GM18511 (cell line): ENCODE data around the gene IGFBPL1.
"Not testable (repeated sequence)": the region's sequence is repeated elsewhere in the genome, so short reads cannot be mapped to it uniquely, and the experiment has no call there.

Experiments
- ATAC-seq: cut with Tn5 transposase; IDR thresholded peaks from one replicate; pipeline ENCODE4 v1.9.1; 2021; ENCODE audit warnings: mild to moderate bottlenecking, moderate library complexity; ENCODE audit not compliant: unreplicated experiment

Gene IGFBPL1

DNA sequence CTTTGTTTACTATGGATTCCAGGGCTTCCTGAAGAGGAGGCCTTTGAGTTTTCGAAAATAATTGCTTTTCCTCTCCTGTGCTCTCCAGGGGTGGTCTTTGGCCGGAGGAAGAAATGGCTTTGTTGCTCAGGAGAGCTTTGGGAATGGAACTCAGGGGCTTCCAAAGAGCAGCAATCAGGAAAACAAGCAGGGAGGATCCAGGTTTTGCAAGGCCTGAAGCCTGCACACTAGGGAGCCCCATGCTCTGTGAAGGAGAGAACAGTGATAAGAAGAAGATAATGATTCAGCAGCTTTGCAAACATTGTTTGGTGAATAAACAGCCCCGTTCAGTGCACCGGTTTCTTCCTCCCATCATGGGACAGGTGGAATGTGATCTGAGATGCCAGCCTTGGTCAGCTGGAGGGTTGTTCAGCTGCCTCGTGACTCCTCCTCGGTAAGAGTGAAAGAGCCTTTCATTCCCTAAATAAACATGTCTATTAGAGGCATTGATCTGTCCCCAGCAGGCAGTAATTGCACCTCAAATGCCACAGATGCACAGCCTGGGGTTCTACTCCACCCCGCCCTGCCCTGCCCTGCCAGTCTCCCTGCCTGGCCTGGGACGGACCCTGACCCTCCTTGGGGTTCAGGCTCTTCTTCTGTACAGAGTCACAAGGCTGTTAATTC lies 43.3 kb downstream of the IGFBPL1 start:
- no peak for ATAC-seq

GRCh38 chr9:38380230-38380871 lies 43.9 kb downstream of the IGFBPL1 start:
- no peak for ATAC-seq

- not testable (repeated sequence) for ATAC-seq
Observed at GRCh38 chr9:38377336-38378083, 46.7 kb downstream of the IGFBPL1 start.

GRCh38 chr9:38376021-38376670 lies 48.1 kb downstream of the IGFBPL1 start:
- no peak for ATAC-seq

DNA sequence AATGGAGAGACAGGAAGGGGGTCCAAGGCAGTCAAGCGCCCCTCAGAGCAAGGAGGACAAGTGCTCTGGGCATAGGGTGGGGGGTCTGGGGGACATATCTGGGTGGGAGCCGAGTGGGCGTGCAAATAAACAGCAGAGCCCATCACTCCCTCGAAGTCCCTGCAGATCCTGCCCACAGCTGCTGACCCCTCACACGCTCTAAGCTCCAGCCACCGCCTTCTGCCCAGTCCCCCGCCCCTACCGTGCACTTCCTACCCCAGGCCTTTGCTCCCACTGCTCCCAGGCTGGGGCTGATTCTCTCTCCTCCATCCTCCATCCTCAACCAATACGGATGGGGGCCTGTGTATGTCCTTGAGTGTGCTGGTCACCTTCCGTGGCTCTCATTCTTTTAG lies 48.7 kb downstream of the IGFBPL1 start:
- no peak for ATAC-seq

GRCh38 chr9:38374847-38375571 lies 49.2 kb downstream of the IGFBPL1 start:
- no peak for ATAC-seq

- no peak for ATAC-seq
Observed at GRCh38 chr9:38373679-38374078, 50.6 kb downstream of the IGFBPL1 start.

GRCh38 chr9:38372762-38373619 lies 51.3 kb downstream of the IGFBPL1 start:
- no peak for ATAC-seq

- ATAC-seq = peak; percentile 90
Observed at GRCh38 chr9:38371495-38371894, 52.8 kb downstream of the IGFBPL1 start.

GRCh38 chr9:38370176-38370575 lies 54.1 kb downstream of the IGFBPL1 start:
- ATAC-seq = no peak

DNA sequence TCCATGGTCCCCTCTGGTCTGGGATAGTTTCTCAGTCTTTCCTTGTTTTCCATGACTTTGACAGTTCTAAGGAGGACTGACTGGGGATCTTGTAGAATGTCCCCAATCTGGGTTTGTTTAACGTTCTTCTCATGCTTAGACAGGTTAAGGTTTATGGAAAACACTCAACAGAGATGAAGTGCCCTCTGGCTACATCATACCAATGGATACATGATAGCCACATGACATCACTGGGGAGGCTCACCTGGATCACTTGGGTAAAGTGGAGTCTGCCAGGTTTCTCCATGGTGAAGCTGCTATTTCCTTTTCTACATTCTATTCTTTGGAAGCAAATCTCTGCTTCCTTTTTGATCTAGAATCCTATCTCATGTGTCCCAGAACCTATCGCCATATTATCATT lies 55.5 kb downstream of the IGFBPL1 start:
- ATAC-seq = no peak

DNA sequence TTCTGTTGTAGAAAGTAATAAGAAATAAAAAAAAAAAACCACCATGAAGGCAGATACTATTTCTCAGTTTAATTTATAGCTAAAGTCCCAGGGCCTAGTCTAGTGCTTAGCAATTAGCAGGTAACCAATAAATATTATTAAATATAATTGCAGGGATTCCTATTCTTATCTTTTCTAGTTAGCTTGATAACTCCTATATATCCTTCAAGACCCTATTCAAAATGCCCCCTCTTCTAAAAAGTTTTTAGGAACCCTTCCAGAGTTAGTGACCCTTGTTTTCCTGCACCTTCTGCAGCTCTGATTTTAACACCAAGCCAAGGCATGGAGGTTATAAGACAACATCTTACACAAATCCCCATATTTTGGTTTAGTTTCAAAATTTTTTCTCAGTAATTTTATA lies 56.4 kb downstream of the IGFBPL1 start:
- no peak for ATAC-seq

DNA sequence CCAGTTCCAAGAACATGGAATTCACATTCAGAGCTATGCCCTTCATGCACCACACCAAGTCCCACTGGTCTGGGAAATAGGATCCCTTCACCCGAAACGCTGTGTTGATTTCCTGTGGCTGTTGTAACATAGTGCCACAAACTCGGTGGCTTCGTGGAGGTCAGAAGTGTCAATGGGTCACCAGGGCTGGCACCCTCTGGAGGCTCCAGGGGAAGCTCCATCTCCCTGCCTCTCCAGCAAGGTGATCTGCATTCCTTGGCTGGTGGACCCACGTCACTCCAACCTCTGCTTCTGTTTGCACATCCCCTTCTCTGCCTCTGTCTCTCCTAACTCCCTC lies 60.7 kb downstream of the IGFBPL1 start:
- ATAC-seq = no peak

- ATAC-seq = peak; percentile 67
Observed at GRCh38 chr9:38362852-38363588, 61.2 kb downstream of the IGFBPL1 start.

DNA sequence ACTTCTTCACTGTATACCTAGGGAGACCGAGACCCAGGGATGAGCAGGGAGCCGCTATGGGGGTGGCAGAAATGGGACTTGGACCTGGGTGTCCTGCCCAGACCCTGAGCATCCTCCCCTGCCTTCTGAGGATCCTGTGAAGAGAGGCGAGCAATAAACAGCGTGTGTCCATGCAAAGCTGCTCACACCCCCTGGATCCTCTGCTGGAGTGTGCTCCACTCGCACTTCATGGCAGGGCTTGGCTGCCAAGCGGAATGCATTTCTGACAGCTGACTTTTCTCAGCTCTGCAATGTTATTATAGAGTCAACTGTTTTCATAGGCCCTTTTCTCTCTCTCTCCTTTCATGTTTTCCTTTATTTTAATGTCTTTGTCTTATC lies 62.8 kb downstream of the IGFBPL1 start:
- no peak for ATAC-seq

- no peak for ATAC-seq
Observed at GRCh38 chr9:38360839-38361472, 63.3 kb downstream of the IGFBPL1 start.

DNA sequence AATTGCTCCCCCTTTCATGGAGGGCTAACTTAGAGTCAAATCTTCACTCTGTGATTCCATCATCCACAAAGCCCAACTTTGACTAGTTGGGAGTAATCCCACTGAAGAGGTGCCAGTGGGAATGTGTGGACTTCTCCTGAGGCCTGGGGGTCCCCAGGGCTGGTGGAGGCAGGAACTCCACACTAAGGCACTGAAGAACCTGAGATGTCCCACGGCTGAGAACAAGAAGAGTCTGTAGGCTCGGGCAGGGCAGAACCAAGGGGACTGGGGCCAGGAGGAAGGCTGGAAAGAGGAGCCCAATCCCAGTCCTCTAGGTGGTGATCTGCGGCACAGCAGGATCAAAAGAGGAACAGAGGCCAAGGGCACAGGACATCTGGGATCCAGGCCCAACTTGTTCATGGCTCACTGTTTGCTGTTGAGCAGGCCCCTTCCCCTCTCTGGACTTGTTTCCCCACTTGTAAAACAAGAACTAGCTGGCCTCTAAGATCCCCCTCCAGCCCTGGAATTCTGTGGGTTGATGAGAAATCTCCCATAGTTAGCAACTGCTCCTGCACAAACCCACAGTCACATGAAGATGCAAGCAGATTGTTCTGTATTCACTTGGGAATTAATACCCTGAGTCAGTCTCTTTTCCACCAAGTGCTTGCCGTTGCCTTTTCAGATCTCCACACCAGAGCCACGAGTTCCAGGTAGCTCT lies 64.4 kb downstream of the IGFBPL1 start:
- ATAC-seq = no peak

GRCh38 chr9:38359297-38359653 lies 65.0 kb downstream of the IGFBPL1 start:
- ATAC-seq = no peak
